Lung microvascular endothelial cell (primary cell): ENCODE results near the gene PRKN. TPM values are rescaled to one million over a fixed set of nuclear protein-coding genes. Genes with fewer than 3 reads are reported as not detected.

Experiments used
- DNase-seq, 2 donors: peaks; one replicate each; pipeline versions ENCODE4 v3.0.0 to v3.0.0-alpha.2; 2010; ENCODE audit warnings: low read depth in 2 of 2
- total RNA-seq: library from RNA; depleted of rRNA; stranded (reverse); fragments of >200 nt; gene quantifications from 2 replicates; pipeline ENCODE4 v1.2.1, GENCODE V29; 2014

The PRKN gene
- total RNA-seq, 1 donor from 2014 or later: 0.40 TPM

DNA sequence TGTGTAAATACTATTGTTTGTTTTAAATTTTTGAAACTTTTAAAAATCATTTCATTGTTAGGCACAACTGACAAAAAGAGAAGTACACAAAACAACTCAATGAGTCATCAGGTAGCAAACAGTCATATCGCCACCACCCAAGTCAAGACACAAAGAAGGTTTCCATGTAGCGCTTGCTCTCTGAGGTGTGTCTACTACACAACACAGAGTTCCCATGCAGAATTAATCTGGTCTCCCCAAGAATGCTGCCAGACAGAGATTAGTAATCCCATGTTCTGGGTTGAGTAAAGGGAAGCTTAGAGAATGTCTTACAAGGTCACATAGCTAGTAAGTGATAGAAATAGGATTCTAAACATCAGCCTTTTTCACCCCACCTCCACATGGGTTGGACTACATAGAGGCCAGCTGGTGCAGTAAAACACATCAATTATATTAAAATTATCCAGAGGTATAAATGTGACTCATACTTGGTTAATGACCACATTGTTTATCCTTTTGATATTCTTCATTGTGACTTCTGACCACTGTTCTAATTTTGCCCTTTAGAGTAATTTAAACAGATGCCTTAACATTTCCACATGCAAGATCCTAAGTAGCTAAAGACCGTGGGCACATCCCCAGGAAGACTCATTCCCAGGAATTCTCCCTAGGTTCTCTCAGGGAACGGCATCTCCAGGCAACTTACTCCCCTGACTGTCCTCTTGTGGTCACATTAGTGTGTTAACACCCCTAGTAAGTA is 413.5 kb downstream of the PRKN start:
- no peak for DNase-seq

DNA sequence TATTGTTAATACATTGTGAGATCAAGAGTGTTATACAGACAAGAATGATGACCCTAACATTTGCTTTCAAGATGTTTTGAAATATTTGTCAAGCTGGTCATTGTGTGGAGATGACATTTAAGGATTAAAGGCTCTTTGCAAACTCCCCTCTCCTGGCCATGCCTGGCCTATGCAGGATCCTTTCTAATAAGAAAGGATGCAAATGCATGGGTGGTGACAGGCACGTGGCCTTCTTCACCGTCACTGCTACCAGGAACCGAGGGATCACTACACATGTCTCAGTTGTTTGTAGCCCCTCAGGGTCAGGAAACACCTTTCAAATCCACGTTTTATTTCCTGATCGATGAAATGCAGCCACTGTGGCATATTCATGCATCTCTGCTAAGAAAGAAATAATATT is 419.7 kb downstream of the PRKN start:
- no peak for DNase-seq

DNA sequence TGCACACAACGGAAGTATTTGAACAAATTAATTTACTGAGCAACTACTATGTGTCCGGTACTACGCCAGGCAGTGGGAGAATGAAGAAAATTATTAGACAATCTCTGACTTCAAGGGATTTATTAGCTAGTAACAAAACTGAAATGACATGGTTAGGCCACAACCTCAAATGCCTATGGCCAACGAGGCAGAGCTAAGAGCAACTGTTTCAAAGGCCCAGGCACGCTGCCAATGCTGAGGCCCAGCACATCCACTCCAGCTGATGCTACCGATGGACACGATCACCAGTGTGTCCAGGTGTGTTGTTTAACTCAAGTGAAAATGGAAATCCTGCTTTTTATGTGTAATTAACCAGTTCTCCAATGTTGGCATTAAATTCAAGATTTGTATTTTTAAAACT is 420.9 kb downstream of the PRKN start:
- no peak for DNase-seq

GRCh38 chr6:162301128-162301527 is 426.4 kb downstream of the PRKN start:
- no peak for DNase-seq

DNA sequence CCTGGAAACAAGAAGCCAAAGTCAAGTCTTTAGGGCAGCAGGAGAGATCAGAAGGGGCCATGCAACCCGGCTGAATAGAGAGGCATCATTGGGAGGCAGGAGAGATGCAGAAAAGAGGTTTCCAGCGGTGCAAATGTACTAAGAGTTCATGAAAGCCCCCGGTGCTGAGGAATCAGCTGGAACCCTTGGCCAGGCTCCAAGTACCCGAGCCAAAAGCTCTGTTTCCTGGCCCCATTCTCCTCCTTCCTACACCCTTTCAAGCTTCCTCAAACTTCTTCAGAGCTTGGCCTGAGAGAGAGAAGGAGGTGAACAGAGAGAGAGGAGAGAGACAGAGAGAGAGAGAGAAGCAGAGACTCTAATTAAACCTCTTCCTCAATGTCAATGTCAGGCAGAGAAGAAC is 433.5 kb downstream of the PRKN start:
- no peak for DNase-seq

DNA sequence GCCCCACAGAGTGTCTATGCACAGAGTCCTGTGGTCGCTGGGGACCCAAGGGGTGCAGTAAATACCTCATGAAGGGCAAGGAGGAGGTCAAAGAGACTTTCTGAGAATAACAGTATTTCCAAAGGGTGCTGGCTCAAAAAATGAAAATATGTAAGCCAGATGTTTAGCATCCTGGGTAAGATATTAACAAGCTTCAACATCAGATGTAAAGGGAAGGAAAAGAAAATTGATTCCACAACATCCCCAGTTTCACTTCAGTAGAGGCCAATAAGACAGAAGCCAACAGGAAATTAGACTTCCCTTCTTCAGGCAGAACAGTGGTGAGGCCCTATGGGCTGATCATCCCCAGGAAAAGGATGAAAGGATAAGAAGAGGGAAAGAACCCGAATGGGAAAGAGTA is 434.7 kb downstream of the PRKN start:
- DNase-seq: no peak

DNA sequence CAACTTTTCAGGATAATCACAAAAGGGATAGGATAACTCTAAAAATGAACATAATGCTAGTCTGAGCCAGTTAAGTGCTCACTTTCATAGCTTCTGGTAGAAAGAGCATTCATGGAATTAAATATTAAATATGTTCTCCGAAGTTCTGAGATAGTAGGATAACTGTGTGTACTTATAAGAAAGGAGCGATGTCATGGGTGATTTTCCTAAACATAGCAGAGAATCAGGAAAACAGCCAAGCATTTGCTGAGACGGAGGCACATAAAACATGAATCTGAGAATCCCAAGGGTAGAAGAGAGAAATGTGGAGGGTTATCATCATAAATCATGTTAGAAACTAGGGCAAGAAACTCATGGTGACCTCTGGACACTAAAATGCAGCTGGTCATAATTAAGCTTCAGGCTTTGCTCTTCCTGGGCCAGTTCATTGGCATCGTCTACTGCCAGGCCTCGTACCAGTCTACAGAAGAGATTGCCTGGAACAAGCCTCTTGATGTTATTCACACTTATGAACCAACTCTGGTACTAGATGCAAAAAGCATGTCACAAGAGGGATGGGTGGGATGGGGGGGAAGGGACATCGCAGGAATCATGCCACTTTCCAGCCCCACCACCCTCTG is 436.6 kb downstream of the PRKN start:
- DNase-seq: no peak

GRCh38 chr6:162289972-162290371 is 437.6 kb downstream of the PRKN start:
- no peak for DNase-seq

DNA sequence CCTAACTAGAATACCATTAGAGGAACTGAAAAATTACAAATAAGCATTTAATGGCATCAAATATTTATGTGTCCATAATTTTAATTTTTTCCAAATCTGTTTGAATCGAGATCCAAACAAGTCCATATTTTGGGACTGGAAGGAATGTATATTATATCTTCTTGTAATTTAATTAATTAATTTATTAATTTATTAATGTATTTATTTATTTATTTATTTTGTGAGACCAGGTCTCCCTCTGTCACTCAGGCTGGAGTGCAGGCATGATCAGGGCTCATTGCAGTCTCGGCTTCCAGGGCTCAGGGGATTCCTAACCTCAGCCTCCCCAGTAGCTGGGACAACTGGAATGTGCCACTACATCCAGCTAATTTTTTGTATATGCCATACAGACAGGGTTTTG is 453.6 kb downstream of the PRKN start:
- DNase-seq: no peak

GRCh38 chr6:162271922-162272321 is 455.6 kb downstream of the PRKN start:
- no peak for DNase-seq

DNA sequence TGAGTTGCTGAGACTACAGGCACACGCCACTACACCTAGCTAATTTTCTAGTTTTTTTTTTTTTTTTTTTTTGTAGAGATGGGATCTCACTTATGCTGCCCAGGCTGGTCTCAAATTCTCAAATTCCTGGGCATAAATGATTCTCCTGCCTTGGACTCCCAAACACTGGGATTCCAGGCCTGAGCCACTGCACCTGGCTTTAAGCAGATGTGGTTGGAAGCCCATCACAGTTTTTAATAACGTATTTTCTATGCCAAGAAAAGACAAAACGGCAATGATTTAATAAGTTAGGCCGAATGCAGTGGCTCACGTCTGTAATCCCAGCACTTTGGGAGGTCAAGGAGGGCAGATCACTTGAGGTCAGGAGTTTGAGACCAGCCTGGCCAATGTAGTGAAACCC is 456.6 kb downstream of the PRKN start:
- DNase-seq: no peak

DNA sequence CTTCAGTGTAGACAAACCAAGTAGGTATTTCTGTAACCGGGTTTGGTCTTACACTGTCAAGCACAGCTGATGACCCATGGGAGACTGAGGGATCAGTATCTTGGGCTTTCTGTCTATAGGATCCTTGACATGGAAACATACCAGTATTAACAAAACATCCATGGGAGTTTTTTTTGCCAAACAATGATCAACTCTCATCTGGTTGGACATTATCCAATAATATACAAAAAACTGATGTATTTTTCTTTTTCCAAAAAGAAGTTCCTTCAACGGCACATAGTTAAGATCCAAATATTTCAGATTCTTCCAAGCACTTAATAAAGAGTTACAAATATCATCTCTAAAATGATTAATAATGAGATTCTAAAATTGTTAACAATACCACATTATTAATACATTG is 459.9 kb downstream of the PRKN start:
- DNase-seq: no peak

GRCh38 chr6:162267126-162267525 is 460.4 kb downstream of the PRKN start:
- DNase-seq: no peak

GRCh38 chr6:162264581-162264980 is 463.0 kb downstream of the PRKN start:
- no peak for DNase-seq

DNA sequence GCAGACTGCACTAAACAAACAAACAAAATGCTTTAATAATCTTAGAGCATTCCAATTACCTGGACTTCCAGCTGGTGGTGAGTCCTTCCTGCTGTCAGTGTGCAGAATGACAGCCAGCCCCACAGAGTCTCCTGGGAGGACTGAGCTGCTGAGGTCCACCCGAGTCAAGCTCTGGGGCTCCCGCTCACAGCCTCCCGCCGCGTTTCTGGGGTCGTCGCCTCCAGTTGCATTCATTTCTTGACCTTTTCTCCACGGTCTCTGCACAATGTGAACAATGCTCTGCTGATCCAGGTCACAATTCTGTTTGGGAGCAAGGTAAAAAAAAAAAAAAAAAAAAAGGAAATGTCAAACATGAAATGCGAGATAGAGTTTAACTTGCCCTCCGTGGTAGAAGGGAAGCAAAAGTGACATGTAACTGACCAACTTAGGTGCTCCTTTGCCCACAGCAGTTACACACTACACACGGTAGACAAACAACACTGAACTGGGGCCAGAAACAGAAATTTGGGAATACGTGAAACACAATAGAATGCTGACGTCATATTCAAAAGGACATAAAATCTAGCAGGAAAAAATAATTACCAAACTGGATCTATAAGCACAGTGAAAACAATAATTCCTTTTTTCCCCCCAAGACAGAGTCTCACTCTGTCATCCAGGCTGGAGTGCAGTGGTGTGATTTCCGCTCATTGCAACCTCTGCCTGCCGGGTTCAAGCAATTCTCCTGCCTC is 464.9 kb downstream of the PRKN start:
- no peak for DNase-seq

DNA sequence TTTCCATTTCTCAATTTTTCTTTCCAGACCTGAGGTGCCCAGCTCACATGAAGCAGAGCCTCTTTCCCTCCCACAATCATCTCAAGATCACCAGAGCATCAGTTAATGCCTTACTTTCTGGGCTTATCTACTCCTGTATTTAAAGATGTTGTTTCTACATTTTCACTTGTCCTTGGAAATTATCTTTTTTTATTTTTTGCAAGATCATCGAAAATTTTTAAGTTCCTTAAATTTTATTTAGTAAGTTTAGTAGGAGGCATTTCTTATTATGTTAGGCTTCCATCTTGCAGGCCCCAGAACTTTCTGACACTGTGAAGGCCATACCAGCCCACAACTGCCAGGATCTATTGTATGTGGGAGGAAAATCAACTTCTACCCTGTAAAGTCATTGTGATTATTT is 466.0 kb downstream of the PRKN start:
- DNase-seq: no peak

GRCh38 chr6:162260027-162260426 is 467.5 kb downstream of the PRKN start:
- no peak for DNase-seq

- no peak for DNase-seq
Observed at GRCh38 chr6:162258647-162259046, 468.9 kb downstream of the PRKN start.

DNA sequence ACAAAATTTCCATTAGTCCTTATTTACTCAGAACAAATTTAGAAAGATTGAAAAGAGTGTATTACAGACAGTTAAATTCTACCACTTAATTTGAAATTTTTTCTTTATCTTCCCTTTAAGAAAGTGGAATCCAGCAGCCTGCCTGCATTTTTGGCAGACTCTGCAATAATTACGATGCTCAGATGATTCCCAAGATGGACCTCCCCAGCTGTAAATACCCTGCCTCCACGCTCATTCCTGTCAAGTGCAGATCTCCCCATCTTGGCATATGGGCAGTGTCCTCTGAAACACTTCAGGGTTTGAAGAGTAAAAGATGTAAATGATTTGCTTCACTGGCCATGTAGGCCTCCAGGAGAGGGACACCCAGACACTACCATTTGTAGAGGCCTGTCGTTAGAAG is 471.2 kb downstream of the PRKN start:
- DNase-seq: no peak

GRCh38 chr6:162251257-162251656 is 476.3 kb downstream of the PRKN start:
- DNase-seq: no peak

- no peak for DNase-seq
Observed at GRCh38 chr6:162249907-162250642, 477.5 kb downstream of the PRKN start.

DNA sequence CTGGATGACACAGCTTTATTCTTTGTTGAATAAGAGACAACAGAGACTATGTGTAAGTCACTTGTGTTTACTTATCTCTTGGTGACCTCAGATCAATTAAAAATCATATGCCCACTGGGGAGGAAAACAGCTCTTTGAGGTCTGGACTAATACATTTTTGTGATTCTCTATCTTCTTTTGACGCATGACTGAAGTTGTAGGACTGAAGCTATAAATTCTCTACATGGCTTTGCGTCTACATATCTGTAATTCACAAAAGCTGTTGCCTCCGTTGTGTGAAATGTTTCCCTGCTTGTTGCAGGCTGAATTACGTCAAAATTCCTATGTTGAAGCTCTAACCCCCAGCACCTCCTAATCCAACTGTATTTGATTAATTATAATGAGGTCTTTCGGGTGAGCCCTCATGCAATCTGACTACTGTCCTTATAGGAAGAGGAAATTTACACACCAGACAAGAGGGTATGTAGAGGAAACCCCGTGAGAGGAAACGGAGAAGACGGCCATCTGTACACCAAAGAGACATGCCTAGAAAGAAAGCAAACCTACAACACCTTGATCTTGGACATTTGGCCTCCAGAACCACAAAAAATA is 481.6 kb downstream of the PRKN start:
- DNase-seq: no peak
